ENCODE measurements around the gene PTPN6. TPM values are rescaled to one million over a fixed set of nuclear protein-coding genes. Genes with fewer than 3 reads are reported as not detected.

Gene PTPN6
- total and polyA plus RNA-seq, 2 of the 8 experiments (the other 6 are each of a cell fraction or from before 2014, with no cell fraction given), result 16.3 to 28.4 TPM

DNA sequence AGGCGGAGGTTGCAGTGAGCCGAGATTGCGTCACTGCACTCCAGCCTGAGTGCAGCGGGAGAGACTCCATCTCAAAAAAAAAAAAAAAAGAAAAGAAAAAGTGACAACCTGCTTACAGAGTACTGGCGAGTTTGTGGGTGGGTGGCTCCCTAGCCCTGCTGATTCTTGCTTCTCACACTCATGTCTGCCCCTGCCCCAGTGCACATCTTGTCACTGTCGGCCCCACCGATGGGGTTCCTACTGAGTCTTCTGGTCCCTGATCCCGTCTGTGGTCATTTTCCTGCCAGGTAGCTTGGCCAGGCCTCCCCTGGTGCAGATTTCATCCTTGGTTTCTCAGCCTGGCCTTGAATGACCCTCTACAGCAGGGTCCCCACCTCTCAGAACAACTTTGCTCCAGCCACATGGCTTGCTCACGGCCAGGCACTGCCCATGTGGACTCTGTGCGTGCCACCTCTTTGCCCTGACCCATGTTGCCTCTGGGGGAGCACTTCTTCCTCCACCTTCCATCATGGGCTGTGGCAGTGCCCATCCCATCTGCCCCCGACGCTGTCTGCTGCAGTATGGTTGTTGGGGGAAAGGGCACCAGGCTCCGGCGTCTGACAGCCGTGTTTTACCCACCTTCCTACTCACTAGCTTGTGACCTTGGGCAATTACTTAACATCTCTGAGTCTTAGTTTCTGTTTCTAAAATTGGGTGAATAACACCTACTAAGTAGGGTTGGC is 2.1 kb upstream of the PTPN6 start:
- Histone ChIP-seq H3K4me2 (ENCODE audit: insufficient read depth in 1 of 2, low read depth in 2 of 2, low read length in 2 of 2) (no peak overlapping the region), H2AFZ (ENCODE audit: low read length) (no peak overlapping the region), H2BK120ac (replicated peaks; ENCODE audit: low read depth, low read length) (no peak overlapping the region), H3K14ac (ENCODE audit: insufficient read length) (no peak overlapping the region), H3K79me2 (ENCODE audit: control insufficient read depth in 1 of 2, insufficient read depth in 2 of 2, low read length in 2 of 2) (no peaks in the 10 kb centered on the region; a peak in 1 of 4 replicates), H3K23me2 (ENCODE audit: low read depth, low read length) (peaks cover 9% of the 10 kb centered on the region), H4K91ac (replicated peaks; ENCODE audit: insufficient read length, low read length) (no peak overlapping the region), H4K5ac (ENCODE audit: insufficient read length, low read depth, low read length) (no peak overlapping the region), H2AK5ac (ENCODE audit: low read depth, low read length) (peak overlapping the region; percentile 26; the same call in 1 of the 2 replicates), H3K9me3 (ENCODE audit: insufficient read depth in 2 of 2, low read depth in 1 of 2, low read length in 1 of 2) (no peaks in the 10 kb centered on the region), H3K4me1 (replicated peaks in 1 of 4; ENCODE audit: control insufficient read depth in 3 of 4, insufficient read depth in 4 of 4, low read length in 3 of 4) (peaks cover 6 to 34% (median 18%) of the 10 kb centered on the region in 4 experiments), H3K9ac (replicated peaks in 1 of 4; ENCODE audit: extremely low read depth in 1 of 4, low read depth in 3 of 4, low read length in 3 of 4) (no peak overlapping the region), H3K27me3 (replicated peaks in 1 of 4; ENCODE audit: control insufficient read depth in 3 of 4, extremely low read depth in 1 of 4, insufficient read depth in 3 of 4, low read length in 3 of 4) (no peaks in the 10 kb centered on the region), H4K8ac (ENCODE audit: extremely low read depth, insufficient read depth, low read length) (no peak overlapping the region; the same call in 1 of the 2 replicates), H2BK20ac (ENCODE audit: low read length) (no peak overlapping the region), H3K23ac (ENCODE audit: insufficient read length) (no peak overlapping the region), H4K20me1 (replicated peaks in 1 of 2; ENCODE audit: control insufficient read depth in 1 of 2, insufficient read depth in 2 of 2, low read length in 2 of 2) (no peaks in the 10 kb centered on the region), H3K18ac (ENCODE audit: extremely low read depth, low read length) (no peak overlapping the region), H2BK5ac (ENCODE audit: low read depth, low read length) (no peak overlapping the region), H3K56ac (replicated peaks; ENCODE audit: insufficient read length, low read depth, low read length) (no peak overlapping the region), H2BK12ac (ENCODE audit: low read depth, low read length) (no peak overlapping the region), H3K79me1 (ENCODE audit: low read depth, low read length) (peaks cover 5% of the 10 kb centered on the region), H2BK15ac (ENCODE audit: low read length) (no peak overlapping the region; the same call in 1 of the 2 replicates), H3K4me3 (ENCODE audit: extremely low read depth in 1 of 4, insufficient read depth in 2 of 4, low read depth in 3 of 4, low read length in 4 of 4) (no peak overlapping the region), H3K36me3 (ENCODE audit: control insufficient read depth in 2 of 4, insufficient read depth in 4 of 4, low read length in 3 of 4) (no peaks in the 10 kb centered on the region), H3K4ac (replicated peaks; ENCODE audit: insufficient read length, low read depth, low read length) (no peak overlapping the region), H3K27ac (ENCODE audit: low read depth, low read length) (no peak overlapping the region)
- CTCF ChIA-PET (ENCODE audit: partially characterized antibody), result interaction anchor here (0.5 to 8.6 kb wide), 8 partner anchors 12 to 625 kb away, joined by 3 to 277 read pairs (median 4); no protein-coding TSS in a partner anchor
- POLR2A ChIA-PET (ENCODE audit: partially characterized antibody), result interaction anchor here (0.6 to 44.0 kb wide), 4 partner anchors 20 to 146 kb away, joined by 3 to 1596 read pairs (median 734); partner anchors contain the start of genes ATN1, EMG1, ENO2 and LRRC23
- 93% methylated on average over 13 of the region's 15 CpGs; no CpG with 5 or more reads in 1 of the 2 experiments for WGBS, 2 experiments (ENCODE audit: extremely low coverage in 1 of 2, insufficient coverage in 1 of 2, insufficient read length in 1 of 2, insufficient replicate concordance in 2 of 2, low coverage in 1 of 2, low lambda C conversion rate in 2 of 2, missing lambda C conversion rate in 1 of 2)
- DNase-seq (ENCODE audit: low read depth in 1 of 2, low spot score in 2 of 2), result no peak
- no peak for FAIRE-seq
- TF ChIP-seq BACH1 (IDR thresholded peaks at IDR 0.05; ENCODE audit: low read length), result no peak
- TF ChIP-seq CHD1 (IDR thresholded peaks at IDR 0.05; ENCODE audit: low read depth, low read length), result no peak
- TF ChIP-seq EZH2 (IDR thresholded peaks at IDR 0.05; ENCODE audit: low read depth, low read length, severe bottlenecking), result no peak
- TF ChIP-seq, protein P1, sequence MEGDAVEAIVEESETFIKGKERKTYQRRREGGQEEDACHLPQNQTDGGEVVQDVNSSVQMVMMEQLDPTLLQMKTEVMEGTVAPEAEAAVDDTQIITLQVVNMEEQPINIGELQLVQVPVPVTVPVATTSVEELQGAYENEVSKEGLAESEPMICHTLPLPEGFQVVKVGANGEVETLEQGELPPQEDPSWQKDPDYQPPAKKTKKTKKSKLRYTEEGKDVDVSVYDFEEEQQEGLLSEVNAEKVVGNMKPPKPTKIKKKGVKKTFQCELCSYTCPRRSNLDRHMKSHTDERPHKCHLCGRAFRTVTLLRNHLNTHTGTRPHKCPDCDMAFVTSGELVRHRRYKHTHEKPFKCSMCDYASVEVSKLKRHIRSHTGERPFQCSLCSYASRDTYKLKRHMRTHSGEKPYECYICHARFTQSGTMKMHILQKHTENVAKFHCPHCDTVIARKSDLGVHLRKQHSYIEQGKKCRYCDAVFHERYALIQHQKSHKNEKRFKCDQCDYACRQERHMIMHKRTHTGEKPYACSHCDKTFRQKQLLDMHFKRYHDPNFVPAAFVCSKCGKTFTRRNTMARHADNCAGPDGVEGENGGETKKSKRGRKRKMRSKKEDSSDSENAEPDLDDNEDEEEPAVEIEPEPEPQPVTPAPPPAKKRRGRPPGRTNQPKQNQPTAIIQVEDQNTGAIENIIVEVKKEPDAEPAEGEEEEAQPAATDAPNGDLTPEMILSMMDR (IDR thresholded peaks at IDR 0.05; ENCODE audit: control extremely low read depth in 1 of 3, insufficient read depth in 1 of 3, low read depth in 1 of 3, low read length in 3 of 3), result peak in 1 of 3 experiments; percentile 40; a peak in 1 of 4 replicates
